ENCODE data around the gene MSRB2. TPM values are rescaled to one million over a fixed set of nuclear protein-coding genes. Genes with fewer than 3 reads are reported as not detected.

MSRB2 gene
- total RNA-seq, 1 experiment from 2014 or later: 26.3 TPM

DNA sequence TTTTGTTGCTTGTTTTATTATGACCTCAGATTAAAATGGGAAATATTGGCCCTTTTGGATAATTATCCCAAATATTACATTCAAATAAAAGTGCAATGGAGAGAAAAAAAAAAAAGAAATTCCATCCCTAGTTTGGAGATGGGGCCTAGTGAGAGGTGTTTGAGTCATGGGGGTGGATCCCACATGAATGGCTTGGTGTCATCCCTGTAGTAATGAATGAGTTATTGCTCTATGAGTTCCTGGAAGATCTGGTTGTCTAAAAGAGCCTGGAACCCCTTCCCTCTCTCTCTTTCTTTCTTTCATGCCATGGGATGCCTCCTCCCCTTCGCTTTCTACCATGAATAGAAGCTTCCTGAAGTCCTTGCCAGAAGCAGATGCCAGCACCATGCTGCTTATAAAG is 44.3 kb downstream of the MSRB2 start:
- H3K27me3 ChIP-seq: no peaks in the 10 kb centered on the region
- no peaks in the 10 kb centered on the region for H3K9me3 ChIP-seq
- no peak for DNase-seq
- no peak overlapping the region for H3K4me3 ChIP-seq
- no peaks in the 10 kb centered on the region for H3K36me3 ChIP-seq

DNA sequence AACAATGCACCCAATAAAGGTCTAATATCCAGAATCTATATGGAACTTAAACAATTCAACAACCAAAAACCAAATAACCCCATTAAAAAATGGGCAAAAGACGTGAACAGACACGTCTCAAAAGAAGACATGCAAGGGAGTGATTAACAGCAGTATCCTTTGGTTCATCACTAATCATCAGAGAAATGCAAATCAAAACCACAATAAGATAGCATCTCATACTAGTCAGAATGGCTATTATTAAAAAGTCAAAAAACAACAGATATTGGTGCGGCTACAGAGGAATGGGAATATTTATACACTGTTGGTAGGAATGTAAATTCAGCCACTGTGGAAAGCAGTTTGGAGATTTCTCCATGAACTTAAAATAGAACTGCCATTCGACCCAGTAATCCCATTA is 46.6 kb downstream of the MSRB2 start:
- H3K36me3 ChIP-seq: no peaks in the 10 kb centered on the region
- H3K4me3 ChIP-seq: no peak overlapping the region
- DNase-seq: no peak
- H3K9me3 ChIP-seq: no peaks in the 10 kb centered on the region
- no peaks in the 10 kb centered on the region for H3K27me3 ChIP-seq

DNA sequence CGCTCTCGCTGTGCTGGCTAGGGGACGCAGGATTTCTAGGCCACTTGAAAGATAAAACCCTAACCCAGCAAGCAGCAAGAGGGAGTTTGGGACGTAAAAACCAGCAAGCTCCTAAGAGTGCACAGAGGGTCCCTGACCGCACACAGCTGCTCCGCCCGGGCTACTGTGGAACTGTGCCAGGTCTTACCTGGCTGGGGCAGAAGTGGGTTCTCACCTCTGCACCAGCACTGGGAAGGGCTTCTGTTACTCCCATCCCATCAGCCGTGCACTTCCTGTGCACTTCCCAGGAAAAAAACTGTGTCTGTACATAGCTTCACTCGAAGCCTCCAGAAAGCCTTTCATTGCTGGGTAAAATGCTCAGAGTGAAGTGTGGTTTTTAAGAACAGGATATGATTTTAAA is 50.9 kb downstream of the MSRB2 start:
- no peaks in the 10 kb centered on the region for H3K9me3 ChIP-seq
- H3K4me3 ChIP-seq: no peak overlapping the region
- no peaks in the 10 kb centered on the region for H3K27me3 ChIP-seq
- no peak for DNase-seq
- H3K36me3 ChIP-seq: no peaks in the 10 kb centered on the region

DNA sequence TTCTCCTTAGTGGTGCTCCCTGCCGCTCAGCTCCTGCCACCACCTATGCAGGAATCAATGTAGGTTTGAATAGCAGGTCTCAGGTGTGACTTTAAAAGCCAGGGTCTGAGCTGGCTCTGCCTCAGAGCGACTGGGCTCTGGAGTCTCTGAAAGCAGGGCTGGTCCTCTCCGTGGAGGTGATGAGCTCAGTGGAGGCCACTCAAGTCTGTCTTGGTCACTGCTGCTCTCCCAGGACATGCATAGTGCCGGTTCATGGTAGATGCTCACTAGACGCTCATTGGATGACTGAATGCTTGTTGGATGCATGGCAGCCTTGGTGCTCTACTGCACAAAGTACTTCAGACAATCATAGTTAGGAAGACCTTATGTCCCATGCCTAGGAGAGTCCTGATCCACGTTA is 51.7 kb downstream of the MSRB2 start:
- H3K9me3 ChIP-seq: no peaks in the 10 kb centered on the region
- no peak for DNase-seq
- no peak overlapping the region for H3K4me3 ChIP-seq
- no peaks in the 10 kb centered on the region for H3K36me3 ChIP-seq
- no peaks in the 10 kb centered on the region for H3K27me3 ChIP-seq

DNA sequence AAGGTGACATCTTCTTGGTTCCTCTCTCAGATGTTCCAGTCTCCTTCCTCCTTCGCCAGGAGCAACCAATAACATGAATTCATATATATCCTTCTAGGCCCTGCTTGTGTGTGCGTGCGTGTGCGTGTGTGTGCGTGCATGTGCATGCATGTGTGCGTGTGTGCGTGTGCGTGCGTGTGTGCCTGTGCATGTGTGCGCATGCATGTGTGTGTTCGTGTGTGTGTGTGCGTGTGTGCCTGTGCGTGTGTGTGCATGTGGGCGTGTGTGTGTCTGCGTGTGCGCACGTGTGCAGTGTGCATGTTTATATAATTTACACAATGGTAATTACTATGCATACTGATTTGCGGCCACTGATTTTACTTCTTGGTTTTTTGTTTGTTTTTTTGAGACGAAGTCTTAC is 52.8 kb downstream of the MSRB2 start:
- Histone ChIP-seq H3K27me3 (no peaks in the 10 kb centered on the region), H3K4me3 (no peak overlapping the region), H3K9me3 (no peaks in the 10 kb centered on the region), H3K36me3 (no peaks in the 10 kb centered on the region)
- no peak for DNase-seq

DNA sequence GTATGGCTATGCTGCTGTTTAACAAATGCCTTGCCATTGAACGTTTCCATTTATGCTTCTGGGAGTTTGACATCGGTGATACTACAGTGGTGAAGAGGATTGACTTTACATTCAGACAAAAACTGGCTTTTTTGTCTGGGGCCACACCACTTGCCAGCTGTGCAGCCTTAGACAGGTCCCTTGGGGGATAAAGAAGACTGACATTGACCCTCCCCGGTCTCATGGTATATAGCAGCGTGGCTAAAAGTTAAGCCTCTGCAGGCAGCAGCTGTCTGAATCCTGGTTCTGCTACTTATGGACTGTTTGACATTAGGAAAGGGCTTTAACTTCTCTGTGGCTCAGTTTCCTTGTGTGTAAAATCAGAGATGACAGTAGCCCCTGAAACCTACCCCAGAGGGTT is 54.7 kb downstream of the MSRB2 start:
- H3K4me3 ChIP-seq: no peak overlapping the region
- DNase-seq: no peak
- H3K27me3 ChIP-seq: no peaks in the 10 kb centered on the region
- no peaks in the 10 kb centered on the region for H3K36me3 ChIP-seq
- no peaks in the 10 kb centered on the region for H3K9me3 ChIP-seq

DNA sequence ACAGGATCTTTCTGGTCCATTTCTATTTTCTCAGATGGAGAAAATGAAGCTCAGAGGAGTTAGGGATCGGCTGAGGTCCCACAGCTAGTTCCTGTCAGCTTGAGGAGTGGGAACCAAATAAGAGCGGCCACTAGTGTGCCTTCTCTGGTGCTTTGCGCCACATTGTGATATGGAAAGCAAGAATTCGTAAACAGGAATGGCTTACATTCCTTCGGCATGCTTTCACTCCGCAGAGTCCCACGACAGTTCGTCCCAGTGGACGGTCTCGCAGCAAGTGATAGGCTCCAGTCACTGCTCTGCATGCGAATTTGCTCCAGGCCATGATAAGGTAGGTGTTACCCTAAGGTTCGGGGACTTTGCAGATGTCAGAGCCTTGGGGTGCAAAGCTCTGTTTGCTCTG is 55.2 kb downstream of the MSRB2 start:
- H3K36me3 ChIP-seq: no peaks in the 10 kb centered on the region
- no peaks in the 10 kb centered on the region for H3K9me3 ChIP-seq
- no peaks in the 10 kb centered on the region for H3K27me3 ChIP-seq
- H3K4me3 ChIP-seq: no peak overlapping the region
- DNase-seq: no peak

DNA sequence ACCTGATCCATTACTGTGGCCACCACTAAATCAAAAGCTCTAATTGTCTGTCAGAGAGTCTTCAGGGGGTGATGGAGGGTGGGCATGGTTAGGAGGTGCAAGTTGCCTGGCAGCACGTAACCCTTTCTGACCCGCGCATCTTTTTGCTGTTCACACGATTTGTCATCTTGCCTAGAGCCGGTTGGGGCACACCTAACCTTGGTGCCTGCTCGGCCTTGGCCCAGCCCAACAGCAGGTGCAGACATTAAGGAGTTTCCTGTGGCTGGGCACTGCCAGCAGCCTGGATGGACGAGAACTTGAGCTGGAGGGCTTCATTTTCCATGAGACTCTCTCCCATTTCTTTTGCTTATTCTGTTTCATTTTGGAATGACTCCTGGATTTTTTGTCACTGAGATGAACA is 55.7 kb downstream of the MSRB2 start:
- Histone ChIP-seq H3K9me3 (no peaks in the 10 kb centered on the region), H3K36me3 (no peaks in the 10 kb centered on the region), H3K4me3 (no peak overlapping the region), H3K27me3 (no peaks in the 10 kb centered on the region)
- no peak for DNase-seq

DNA sequence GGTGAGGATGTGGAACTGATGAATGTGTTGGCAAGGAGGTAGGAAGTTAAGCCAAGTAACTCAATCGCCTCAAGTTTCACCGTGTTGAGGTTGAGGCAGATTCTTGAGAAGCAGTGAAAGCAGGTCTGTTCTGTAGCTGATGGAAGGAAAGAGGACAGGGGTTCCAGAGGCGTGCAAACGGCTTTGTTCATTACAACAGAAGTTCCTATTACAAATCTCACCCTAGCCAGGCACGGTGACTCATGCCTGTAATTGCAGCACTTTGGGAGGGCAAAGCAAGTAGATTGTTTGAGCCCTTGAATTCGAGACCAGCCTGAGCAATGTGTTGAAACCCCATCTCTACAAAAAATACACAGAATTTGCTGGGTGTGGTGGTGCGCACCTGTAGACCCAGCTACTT is 59.8 kb downstream of the MSRB2 start:
- Histone ChIP-seq H3K4me3 (no peak overlapping the region), H3K36me3 (no peaks in the 10 kb centered on the region), H3K27me3 (no peaks in the 10 kb centered on the region), H3K9me3 (no peaks in the 10 kb centered on the region)
- DNase-seq: peak; percentile 11

DNA sequence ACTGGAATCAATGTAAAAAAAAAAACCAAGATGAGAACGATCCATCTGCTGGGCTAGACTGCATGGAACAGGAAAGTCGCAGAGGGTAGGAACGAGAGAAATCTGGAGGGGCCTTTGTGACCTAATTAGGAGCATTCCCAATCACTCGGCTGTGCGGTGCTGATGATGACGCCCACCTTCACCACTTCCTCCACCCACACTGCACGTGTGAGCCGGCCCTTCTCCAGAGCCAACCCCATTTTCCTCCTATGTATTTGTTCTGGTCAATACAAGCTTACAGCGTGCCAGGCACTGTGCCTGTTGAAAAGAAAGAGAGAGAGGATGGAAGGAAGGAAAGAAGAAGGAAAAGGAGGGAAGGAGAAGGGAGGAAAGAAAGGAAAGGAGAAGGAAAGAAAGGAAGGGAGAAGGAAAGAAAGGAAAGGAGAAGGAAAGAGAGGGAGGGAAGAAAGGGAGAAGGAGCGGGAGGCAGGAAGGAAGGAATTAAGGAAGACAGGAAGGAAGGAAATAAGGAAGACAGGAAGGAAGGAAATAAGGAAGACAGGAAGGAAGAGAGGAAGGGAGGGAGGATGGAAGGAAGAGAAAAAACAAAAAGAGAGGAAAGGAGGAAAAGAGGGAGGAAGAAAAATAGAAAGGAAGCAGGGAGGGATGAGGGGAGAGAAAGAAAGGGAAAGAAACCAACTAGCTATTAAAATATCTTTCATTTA is 61.2 kb downstream of the MSRB2 start:
- no peak for DNase-seq
- Histone ChIP-seq H3K36me3 (no peaks in the 10 kb centered on the region), H3K27me3 (no peaks in the 10 kb centered on the region), H3K4me3 (no peak overlapping the region), H3K9me3 (no peaks in the 10 kb centered on the region)

DNA sequence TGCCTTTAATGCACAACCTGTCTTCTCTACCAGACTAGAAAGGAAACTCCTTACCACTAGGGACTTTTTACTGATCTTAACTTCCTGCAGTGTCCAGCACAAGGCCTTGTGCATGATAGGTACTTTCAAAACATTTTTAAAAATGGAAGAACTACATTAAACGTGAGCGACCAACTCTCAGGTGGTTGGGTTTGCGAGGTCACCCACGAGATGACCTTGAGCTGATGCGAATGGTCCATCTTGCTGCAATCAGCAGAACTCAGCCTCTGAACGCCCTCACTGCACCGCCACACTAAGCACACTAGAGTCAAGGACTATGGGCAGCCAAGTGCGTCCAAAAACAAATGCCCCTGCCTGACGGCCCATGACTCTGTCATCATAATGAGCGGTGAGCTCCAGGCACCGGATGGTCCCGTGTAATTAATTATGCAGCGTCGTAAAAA is 61.9 kb downstream of the MSRB2 start:
- no peak for DNase-seq
- Histone ChIP-seq H3K27me3 (no peaks in the 10 kb centered on the region), H3K4me3 (no peak overlapping the region), H3K9me3 (no peaks in the 10 kb centered on the region), H3K36me3 (no peaks in the 10 kb centered on the region)

DNA sequence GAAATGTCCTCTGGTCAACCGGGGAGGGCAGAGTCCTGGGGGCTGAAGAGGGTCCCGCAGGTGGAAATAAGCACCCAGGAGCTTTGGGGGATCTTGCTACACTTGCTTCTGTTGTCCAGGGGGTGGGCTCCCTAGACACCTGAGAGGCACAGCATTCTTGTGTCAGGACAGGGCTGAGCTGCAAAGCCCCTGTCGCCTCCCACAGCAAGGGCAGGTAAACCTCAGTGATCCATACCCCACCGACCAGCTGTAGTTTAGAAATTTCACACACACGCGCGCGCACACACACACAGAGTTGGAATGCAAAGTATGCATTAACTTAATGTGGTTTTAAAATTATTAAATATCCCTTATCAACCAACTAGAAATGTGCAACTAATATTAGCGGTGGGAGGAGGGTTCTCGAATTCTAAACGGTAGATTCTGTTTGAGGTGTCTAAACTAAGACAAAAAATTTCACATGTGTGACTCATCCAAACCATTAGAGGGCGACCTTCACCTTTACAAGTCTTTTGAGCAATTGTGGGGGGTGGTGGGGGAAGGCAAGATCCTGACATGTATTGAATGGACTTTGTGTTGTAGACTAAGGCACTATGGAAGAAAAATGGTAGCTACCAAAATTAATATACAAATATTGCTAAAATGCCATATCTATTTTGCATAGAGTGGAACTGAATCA is 62.5 kb downstream of the MSRB2 start:
- no peak overlapping the region for H3K4me3 ChIP-seq
- no peaks in the 10 kb centered on the region for H3K36me3 ChIP-seq
- H3K27me3 ChIP-seq: no peaks in the 10 kb centered on the region
- H3K9me3 ChIP-seq: no peaks in the 10 kb centered on the region
- DNase-seq: no peak

DNA sequence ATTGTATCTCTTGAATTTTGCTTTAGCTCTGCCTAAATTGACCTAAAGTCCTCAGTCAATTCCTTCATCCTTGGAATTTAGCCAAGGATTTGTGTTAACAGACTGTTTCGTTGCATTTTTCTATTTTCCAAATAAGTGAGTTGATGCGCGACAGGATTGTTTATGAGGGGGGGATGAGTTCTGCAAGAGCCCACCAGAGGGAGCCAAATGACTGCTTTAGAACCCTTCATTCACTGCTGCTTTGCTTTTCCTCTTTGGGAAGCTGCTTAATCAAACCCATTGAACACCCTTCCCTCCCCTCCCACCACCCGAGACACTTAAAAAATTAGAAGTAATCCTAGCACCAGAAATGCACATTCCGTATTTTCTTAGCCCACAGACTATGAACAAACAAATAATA is 63.0 kb downstream of the MSRB2 start:
- H3K36me3 ChIP-seq: no peaks in the 10 kb centered on the region
- H3K4me3 ChIP-seq: no peak overlapping the region
- H3K27me3 ChIP-seq: no peaks in the 10 kb centered on the region
- no peaks in the 10 kb centered on the region for H3K9me3 ChIP-seq
- DNase-seq: peak; percentile 15

DNA sequence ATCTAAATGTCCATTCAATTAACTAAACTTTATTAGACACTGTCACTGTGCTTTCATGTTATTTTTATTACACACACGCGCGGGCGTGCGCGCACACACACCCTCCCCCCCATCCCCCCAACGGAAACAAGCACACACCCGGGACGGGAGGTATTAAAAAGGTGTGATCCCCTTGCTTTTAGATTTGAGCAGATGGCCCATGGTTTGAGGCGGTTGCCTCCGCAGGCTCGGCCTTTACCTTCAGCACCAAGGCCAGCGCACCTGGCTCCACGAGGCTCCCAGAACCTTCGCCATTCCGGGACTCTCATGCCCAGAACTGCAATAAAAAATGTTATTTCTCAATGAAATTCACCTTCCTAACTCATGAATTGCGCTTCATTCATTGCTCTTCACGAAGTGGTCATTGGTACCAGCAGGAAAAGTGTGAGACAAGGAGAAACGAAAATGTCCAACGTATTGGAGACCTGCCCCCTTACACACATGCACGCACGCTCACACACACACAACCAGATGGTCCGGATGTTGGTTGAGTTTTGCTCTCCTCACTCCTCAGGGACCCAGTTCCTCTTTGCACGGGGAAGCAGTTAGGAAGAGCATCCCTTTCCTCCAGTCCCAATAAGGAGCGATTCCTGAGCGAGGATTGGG is 76.0 kb downstream of the MSRB2 start:
- Histone ChIP-seq H3K9me3 (no peaks in the 10 kb centered on the region), H3K36me3 (no peaks in the 10 kb centered on the region), H3K27me3 (peaks cover 22% of the 10 kb centered on the region), H3K4me3 (no peak overlapping the region)
- DNase-seq: peak; percentile 17

Other genes starting within 250 kb of the MSRB2 start
- gene ARMC3, start 167.5 kb upstream of the MSRB2 start, total RNA-seq (2014; rRNA removed; shearing (Covaris generic); ENCODE audit: low replicate concordance): not detected in 2 replicates
- not detected in 2 replicates for gene PTF1A, start 96.7 kb downstream of the MSRB2 start, total RNA-seq (2014; rRNA removed; shearing (Covaris generic); ENCODE audit: low replicate concordance)
- gene C10orf67, start 249.2 kb downstream of the MSRB2 start, total RNA-seq (2014; rRNA removed; shearing (Covaris generic); ENCODE audit: low replicate concordance): not detected in 2 replicates

Data from MG63 (cell line).